ENCODE data around the gene EPN2.
A peak's percentile ranks its signal among the peaks of the same experiment; 100 is the strongest.

The EPN2 gene

DNA sequence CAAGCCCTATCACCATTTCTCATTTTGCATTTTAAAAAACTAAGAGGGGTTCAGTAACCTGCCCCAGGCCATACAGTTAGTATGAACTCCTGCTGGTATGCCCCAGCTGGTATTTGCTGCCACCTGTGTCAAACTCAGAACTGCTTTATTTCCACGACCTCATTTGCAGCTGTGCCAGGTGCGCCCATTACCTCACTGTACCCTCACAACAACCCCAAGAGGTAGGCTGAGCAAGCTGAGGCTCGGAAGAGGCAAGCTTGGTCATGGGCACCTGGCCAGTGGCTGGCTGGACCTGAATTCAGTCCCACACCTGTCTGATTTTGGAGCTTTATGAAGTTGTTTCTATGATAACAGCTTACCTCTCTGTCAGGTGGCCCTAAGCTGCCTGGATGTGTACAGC is 7.6 kb downstream of the EPN2 start:
- TF ChIP-seq CTCF (IDR thresholded peaks at IDR 0.05), result no peak
- no peak for DNase-seq (ENCODE audit: low spot score)
- Histone ChIP-seq H3K27ac (no peak overlapping the region), H3K4me3 (no peak overlapping the region)

- H3K4me3 ChIP-seq, result no peak overlapping the region
- no peak for DNase-seq (ENCODE audit: low spot score)
- no peak for TF ChIP-seq CTCF (IDR thresholded peaks at IDR 0.05)
- peak overlapping the region; percentile 58 to 81 for H3K27ac ChIP-seq
Observed at GRCh38 chr17:19247473-19247872, 10.3 kb downstream of the EPN2 start.

DNA sequence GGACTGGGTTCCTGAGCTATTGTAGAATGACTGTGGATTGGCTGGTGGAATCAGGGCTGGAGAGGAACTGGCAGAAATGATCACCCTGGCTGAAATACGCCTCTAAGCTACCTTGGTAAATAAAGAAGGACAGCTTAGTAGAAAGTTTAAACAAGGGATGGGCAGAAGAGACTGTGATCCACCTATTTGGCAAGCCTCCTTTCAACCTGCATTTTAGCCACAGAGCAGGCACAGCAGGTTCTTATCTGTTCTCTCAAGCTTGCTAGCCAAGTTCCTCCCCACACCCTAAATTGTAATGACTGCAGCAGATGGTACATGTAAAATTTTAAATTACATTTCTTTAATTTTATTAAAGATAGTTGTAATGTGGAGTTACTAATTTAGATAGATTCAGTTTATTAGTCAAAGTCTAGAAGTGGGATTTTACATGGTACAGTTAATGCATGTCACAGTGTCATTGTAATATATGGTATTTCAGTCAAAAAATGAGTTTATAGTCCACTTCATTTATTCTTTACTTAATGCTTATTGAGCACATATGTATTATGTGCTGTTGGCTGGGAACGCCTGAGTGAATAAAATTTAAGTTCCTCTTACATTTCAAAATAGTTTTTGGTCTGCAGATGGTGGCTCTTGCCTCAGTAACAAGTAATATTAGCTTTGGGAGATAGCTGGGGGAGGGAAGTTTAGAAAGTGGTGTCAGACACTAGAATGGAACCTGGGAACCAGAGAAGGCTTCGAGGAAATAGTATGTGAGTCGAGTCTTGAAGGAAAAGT is 11.2 kb downstream of the EPN2 start:
- Histone ChIP-seq H3K4me3 (peak overlapping the region; percentile 22), H3K27ac (peak overlapping the region; percentile 75 to 81)
- no peak for TF ChIP-seq CTCF (IDR thresholded peaks at IDR 0.05)
- no peak for DNase-seq (ENCODE audit: low spot score)

DNA sequence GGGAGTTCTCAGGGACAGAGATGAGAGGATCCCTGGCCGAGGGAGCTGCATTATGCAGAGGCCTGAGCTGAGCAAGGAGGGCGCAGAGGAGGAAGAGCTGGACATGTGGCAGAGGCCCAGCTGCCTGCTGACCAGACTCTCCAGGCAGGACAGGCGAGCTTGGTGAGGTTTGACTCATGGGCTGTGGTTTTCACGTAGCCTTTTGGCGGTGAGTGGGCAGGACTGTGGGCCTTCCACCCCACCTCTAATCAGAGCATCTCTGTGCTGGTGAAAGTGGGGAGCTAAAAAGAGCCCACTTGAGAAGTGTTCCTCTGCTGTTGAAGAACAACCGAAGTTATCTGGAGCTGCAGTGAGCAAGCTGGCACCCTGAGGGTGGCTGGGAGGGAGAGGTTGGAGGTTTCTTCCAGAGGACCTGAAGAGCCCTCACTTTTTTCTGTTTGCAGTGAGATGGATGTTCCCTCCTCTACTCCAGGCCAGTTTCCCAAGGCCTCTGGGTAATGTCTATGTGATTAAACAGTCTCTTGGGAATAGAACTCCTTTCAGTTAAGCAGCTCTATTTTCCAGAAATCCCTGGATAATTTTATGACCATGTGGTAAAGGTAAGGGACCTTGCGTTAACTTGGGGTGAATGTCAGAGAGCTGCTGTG is 11.9 kb downstream of the EPN2 start:
- Histone ChIP-seq H3K4me3 (peak overlapping the region; percentile 22), H3K27ac (peak overlapping the region; percentile 75 to 81)
- TF ChIP-seq CTCF (IDR thresholded peaks at IDR 0.05), result no peak
- DNase-seq (ENCODE audit: low spot score), result no peak

- Histone ChIP-seq H3K4me3 (no peak overlapping the region), H3K27ac (peak overlapping the region; percentile 75 to 81)
- no peak for TF ChIP-seq CTCF (IDR thresholded peaks at IDR 0.05)
- DNase-seq (ENCODE audit: low spot score), result no peak
Observed at GRCh38 chr17:19249681-19250080, 12.5 kb downstream of the EPN2 start.

DNA sequence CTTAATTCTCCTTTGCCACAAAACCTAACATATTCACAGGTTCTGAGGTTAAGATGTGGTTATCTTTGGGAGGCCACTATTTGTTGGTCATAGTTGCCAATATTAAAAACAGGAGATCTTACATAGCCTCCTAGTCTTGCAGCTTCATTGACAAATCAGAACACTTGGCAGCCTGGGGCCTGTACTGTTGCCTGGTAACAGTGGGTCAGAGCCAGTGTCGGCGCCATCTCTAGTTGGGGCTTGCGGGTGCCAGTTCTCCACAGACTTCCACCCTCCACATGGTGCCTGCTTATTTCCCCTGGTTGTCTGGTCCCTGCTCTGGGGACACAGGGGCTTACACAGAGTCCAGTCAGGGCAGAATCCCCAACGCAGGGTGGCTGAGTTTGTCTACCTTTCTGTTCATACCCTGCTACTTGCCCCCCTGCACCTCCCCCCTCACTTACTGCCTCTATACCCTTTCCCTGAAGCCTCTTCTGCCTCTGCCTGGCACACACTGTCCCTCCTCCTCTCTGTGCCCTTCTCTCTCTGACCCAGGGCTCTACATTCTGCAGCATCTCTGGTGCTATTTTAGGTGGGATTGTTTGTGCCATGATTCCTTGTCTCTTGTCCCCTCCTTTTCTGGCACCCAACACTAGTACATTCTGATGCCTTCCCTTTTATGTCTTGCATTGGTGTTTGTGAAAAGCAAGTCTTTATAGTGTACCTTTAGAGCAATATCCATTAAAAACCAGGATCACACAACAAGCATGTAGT is 13.4 kb downstream of the EPN2 start:
- peak overlapping the region; percentile 33 for H3K4me3 ChIP-seq
- H3K27ac ChIP-seq, result peak overlapping the region; percentile 73 to 81
- no peak for TF ChIP-seq CTCF (IDR thresholded peaks at IDR 0.05)
- DNase-seq (ENCODE audit: low spot score), result no peak
